Fibroblast of lung (primary cell): ENCODE results near the gene C6orf141. TPM values are rescaled to one million over a fixed set of nuclear protein-coding genes. Genes with fewer than 3 reads are reported as not detected.

Experiments used
- DNase-seq, 2 donors: peaks; one replicate each; pipeline versions ENCODE4 v3.0.0 to v3.0.0-alpha.2; 2010; ENCODE audit warnings: low read depth in 2 of 2
- H2AFZ ChIP-seq: 2 replicates; pipeline ENCODE4 v1.5.1; 2012; ENCODE audit warnings: low read length, control low read depth, inconsistent platforms
- H3K27ac ChIP-seq: 2 replicates; pipeline ENCODE4 v1.5.1; 2011; ENCODE audit warnings: low read length, control low read depth; ENCODE audit not compliant: insufficient read depth
- H3K27me3 ChIP-seq: 2 replicates; pipeline ENCODE4 v1.5.1; 2011; ENCODE audit warnings: mild to moderate bottlenecking, low read length; ENCODE audit not compliant: control insufficient read depth, insufficient read depth
- H3K36me3 ChIP-seq: 2 replicates; pipeline ENCODE4 v1.5.1; 2011; ENCODE audit warnings: low read length; ENCODE audit not compliant: control insufficient read depth, insufficient read depth
- H3K4me1 ChIP-seq: 2 replicates; pipeline ENCODE4 v1.5.1; 2011; ENCODE audit warnings: low read length; ENCODE audit not compliant: control insufficient read depth, insufficient read depth; ENCODE audit errors: extremely low read depth
- H3K4me2 ChIP-seq: 2 replicates; pipeline ENCODE4 v1.5.1; 2011; ENCODE audit warnings: low read length, control low read depth; ENCODE audit not compliant: insufficient read depth; ENCODE audit errors: extremely low read depth
- H3K4me3 ChIP-seq, 4 experiments: fragments of 200-600 bp in 1 of 4; sonication (generic) in 1 of 4; replicated peaks in 1 of 4; 2 replicates each; pipeline ENCODE4 v1.5.1; 2011 to 2016; ENCODE audit warnings: low read length in 4 of 4, low read depth in 3 of 4, mild to moderate bottlenecking in 3 of 4, control low read depth in 2 of 4, inconsistent platforms in 1 of 4, mixed read lengths in 1 of 4; ENCODE audit not compliant: insufficient read depth in 1 of 4; ENCODE audit errors: control extremely low read depth in 1 of 4
- H3K79me2 ChIP-seq: 2 replicates; pipeline ENCODE4 v1.5.1; 2012; ENCODE audit warnings: mild to moderate bottlenecking, low read length, inconsistent platforms; ENCODE audit not compliant: control insufficient read depth, insufficient read depth
- H3K9ac ChIP-seq: 2 replicates; pipeline ENCODE4 v1.5.1; 2011; ENCODE audit warnings: mild to moderate bottlenecking, low read length, control low read depth; ENCODE audit not compliant: insufficient read depth
- H3K9me3 ChIP-seq: 2 replicates; pipeline ENCODE4 v1.5.1; 2012; ENCODE audit warnings: low read depth, low read length; ENCODE audit not compliant: control insufficient read depth, insufficient read depth
- H4K20me1 ChIP-seq: 2 replicates; pipeline ENCODE4 v1.5.1; 2011; ENCODE audit warnings: low read length; ENCODE audit not compliant: control insufficient read depth, insufficient read depth; ENCODE audit errors: extremely low read depth
- CTCF ChIP-seq, 2 donors: IDR thresholded peaks in 1 of 2; conservative IDR thresholded peaks in 1 of 2; 1 replicate in 1 of 2; 2 replicates in 1 of 2; pipeline ENCODE4 v1.5.1; 2011 to 2012; ENCODE audit warnings: low read length in 2 of 2, control low read depth in 1 of 2, inconsistent platforms in 1 of 2, low read depth in 1 of 2, mild to moderate bottlenecking in 1 of 2
- EZH2 ChIP-seq: IDR thresholded peaks from 2 replicates; pipeline ENCODE4 v1.5.1; 2012; ENCODE audit warnings: low read length, control low read depth, mild to moderate bottlenecking; ENCODE audit errors: missing control alignments
- polyA plus RNA-seq, 2 donors: library from polyadenylated mRNA; depleted of rRNA in 1 of 2; stranded (reverse) in 1 of 2; unstranded in 1 of 2; fragments of >200 nt; gene quantifications; 2 replicates each; pipeline ENCODE4 v1.2.1, GENCODE V29; 2011 to 2012; ENCODE audit warnings: missing spikeins in 1 of 2
- total RNA-seq: library from RNA; depleted of rRNA; stranded (reverse); fragments of >200 nt; gene quantifications from 2 replicates; pipeline ENCODE4 v1.2.1, GENCODE V29; 2014

The C6orf141 gene
- total and polyA plus RNA-seq, 2 donors (not counting 1 experiment from before 2014, with no cell fraction given): 0.06 to 0.33 TPM

DNA sequence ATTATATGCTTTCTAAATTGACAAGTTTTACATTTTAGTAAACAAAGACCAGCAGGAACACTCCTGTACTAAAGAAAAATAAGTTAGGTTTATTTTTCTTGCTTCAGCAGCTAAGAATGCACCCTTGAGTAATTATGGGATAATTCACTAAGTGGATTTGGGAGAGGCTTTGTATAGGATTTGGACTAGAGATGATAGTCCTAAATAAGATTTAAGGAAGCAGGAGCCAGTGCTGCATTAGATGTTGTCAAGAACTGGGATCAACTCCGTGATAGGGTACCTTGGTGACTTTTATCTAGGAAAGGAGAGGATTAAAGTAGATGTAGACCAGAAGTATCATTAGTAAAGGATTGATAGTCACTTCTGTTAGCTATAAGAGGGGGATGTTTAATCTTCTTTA is 4.1 kb upstream of the C6orf141 start:
- H3K4me2 ChIP-seq: no peak overlapping the region
- no peak for TF ChIP-seq EZH2
- no peak for TF ChIP-seq CTCF (conservative IDR thresholded peaks at IDR 0.05 in 1 of 2, IDR thresholded peaks at IDR 0.05 in 1 of 2; ENCODE audit: low read depth in 1 of 2, low read length in 2 of 2)
- DNase-seq: no peak

DNA sequence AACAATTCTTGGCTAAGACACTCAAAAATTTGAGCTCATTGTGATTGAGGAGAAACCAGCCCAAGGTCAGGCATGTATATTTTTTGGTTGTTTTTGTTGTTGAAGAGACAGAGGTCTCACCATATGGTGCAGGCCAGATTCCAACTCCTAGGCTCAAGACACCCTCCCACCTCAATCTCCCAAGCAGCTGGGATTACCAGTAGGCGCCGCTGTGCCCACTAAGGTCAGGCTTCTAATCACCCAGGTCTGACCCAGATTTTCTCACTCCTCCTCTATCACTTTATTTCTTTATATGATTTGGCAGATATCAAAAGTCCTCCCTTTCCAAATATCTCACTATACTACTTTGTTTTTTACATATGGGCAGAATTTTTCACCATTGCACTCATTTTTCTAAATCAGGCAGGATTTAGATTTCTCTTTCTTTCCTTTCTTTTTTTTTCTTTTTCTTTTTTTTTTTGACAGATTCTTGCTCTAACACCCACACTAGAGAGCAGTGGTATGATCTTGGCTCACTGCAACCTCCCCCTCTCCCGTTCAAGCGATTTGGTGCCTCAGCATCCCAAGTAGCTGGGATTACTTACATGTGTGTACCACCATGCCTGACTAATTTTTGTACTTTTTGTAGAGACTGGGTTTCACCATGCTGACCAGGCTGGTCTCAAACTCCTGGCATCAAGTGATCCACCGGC is 1.7 kb upstream of the C6orf141 start:
- no peak overlapping the region for H3K27ac ChIP-seq

More for the DNA sequence above, 4.1 kb upstream of the C6orf141 start:
- no peaks in the 10 kb centered on the region for H4K20me1 ChIP-seq
- H2AFZ ChIP-seq: no peak overlapping the region
- H3K27ac ChIP-seq: no peak overlapping the region
- no peak overlapping the region for H3K4me3 ChIP-seq
- H3K9ac ChIP-seq: no peak overlapping the region
- no peaks in the 10 kb centered on the region for H3K9me3 ChIP-seq
- no peaks in the 10 kb centered on the region for H3K36me3 ChIP-seq
- no peaks in the 10 kb centered on the region for H3K79me2 ChIP-seq
- no peaks in the 10 kb centered on the region for H3K4me1 ChIP-seq
- peaks cover 8% of the 10 kb centered on the region for H3K27me3 ChIP-seq

More for the DNA sequence above, 1.7 kb upstream of the C6orf141 start:
- H3K9ac ChIP-seq: no peak overlapping the region
- H3K4me3 ChIP-seq: no peak overlapping the region
- H3K36me3 ChIP-seq: no peaks in the 10 kb centered on the region
- no peak overlapping the region for H2AFZ ChIP-seq
- no peaks in the 10 kb centered on the region for H3K79me2 ChIP-seq
- H3K4me1 ChIP-seq: no peaks in the 10 kb centered on the region
- peak in 1 of 2 donors; percentile 2 for TF ChIP-seq CTCF (conservative IDR thresholded peaks at IDR 0.05 in 1 of 2, IDR thresholded peaks at IDR 0.05 in 1 of 2; ENCODE audit: low read depth in 1 of 2, low read length in 2 of 2)
- TF ChIP-seq EZH2: no peak
- H3K27me3 ChIP-seq: peaks cover 10% of the 10 kb centered on the region
- H3K9me3 ChIP-seq: no peaks in the 10 kb centered on the region
- no peak for DNase-seq
- no peak overlapping the region for H3K4me2 ChIP-seq
- H4K20me1 ChIP-seq: no peaks in the 10 kb centered on the region
